BJ (cell line): ENCODE measurements around the gene ZSCAN25. TPM values are rescaled to one million over a fixed set of nuclear protein-coding genes. Genes with fewer than 3 reads are reported as not detected.

Experiments
- CTCF ChIA-PET: fragments of 350-600 bp; formaldehyde crosslinking; extraction: SDS; loops from one replicate; lab custom pipeline; 2021; ENCODE audit warnings: antibody characterized with exemption, inconsistent platforms; lab: Yijun Ruan, JAX
- POLR2A ChIA-PET: fragments of 300-600 bp; sonication (Branson Sonifier 250); formaldehyde crosslinking; extraction: SDS; loops from one replicate; lab custom pipeline; 2021; ENCODE audit warnings: antibody characterized with exemption; lab: Charles Lee
- DNase-seq: peaks from one replicate; pipeline ENCODE4 v3.0.0-alpha.2; 2011; ENCODE audit warnings: low read depth
- H3K27me3 ChIP-seq: 2 replicates; pipeline ENCODE4 v1.6.0; 2011; ENCODE audit warnings: low read length; ENCODE audit not compliant: control insufficient read depth, insufficient read depth
- H3K36me3 ChIP-seq: 2 replicates; pipeline ENCODE4 v1.5.1; 2011; ENCODE audit warnings: low read length; ENCODE audit not compliant: control insufficient read depth, insufficient read depth
- H3K4me3 ChIP-seq: 2 replicates; pipeline ENCODE4 v1.5.1; 2011; ENCODE audit warnings: low read depth, mild to moderate bottlenecking, control low read depth, low read length
- polyA plus RNA-seq: library from polyadenylated mRNA; depleted of rRNA; stranded (reverse); fragments of >200 nt; gene quantifications from 2 replicates; pipeline ENCODE4 v1.2.3, GENCODE V29; 2011
- TF ChIP-seq, protein P1 (sequence below): IDR thresholded peaks from 2 replicates; pipeline ENCODE4 v1.5.1; 2011; ENCODE audit warnings: low read depth, mild to moderate bottlenecking, control low read depth, inconsistent platforms, low read length, moderate library complexity; ENCODE audit not compliant: insufficient read depth

Gene ZSCAN25
- polyA plus RNA-seq, 1 experiment: 9.3 TPM

DNA sequence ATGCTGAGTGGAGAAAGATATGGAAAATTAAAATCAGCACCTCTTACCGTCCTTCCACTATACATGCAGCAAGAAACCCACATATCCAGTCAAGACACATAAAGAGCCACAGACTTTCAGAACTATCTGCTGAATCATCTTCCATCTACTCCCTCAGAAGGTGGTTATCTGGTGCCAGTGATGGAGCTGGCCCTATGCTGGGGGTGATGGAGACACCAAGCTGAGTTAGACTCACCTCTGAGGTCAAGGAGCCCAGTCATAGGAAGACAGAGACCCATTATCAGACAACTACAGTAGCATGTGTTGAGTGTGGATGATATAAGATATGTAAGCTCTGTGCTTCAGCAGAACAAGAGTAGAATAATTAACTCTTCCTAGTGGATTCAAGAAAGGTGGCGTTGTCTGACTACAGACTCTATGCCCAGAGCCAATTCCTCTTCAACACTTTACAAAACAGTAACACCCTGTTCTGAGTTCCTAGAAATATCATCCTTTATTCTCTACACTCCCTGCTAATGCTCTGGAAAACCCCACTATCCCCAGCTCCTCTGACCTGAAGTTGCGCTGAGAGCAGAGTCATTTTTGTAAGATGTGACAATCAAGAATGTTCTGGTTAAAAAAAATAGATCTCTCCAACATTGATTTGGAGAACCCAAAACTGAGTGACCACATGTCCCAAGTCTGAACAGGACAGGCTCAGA lies 48.7 kb downstream of the ZSCAN25 start:
- Histone ChIP-seq H3K36me3 (no peaks in the 10 kb centered on the region), H3K27me3 (no peaks in the 10 kb centered on the region), H3K4me3 (no peak overlapping the region)
- TF ChIP-seq, protein P1, sequence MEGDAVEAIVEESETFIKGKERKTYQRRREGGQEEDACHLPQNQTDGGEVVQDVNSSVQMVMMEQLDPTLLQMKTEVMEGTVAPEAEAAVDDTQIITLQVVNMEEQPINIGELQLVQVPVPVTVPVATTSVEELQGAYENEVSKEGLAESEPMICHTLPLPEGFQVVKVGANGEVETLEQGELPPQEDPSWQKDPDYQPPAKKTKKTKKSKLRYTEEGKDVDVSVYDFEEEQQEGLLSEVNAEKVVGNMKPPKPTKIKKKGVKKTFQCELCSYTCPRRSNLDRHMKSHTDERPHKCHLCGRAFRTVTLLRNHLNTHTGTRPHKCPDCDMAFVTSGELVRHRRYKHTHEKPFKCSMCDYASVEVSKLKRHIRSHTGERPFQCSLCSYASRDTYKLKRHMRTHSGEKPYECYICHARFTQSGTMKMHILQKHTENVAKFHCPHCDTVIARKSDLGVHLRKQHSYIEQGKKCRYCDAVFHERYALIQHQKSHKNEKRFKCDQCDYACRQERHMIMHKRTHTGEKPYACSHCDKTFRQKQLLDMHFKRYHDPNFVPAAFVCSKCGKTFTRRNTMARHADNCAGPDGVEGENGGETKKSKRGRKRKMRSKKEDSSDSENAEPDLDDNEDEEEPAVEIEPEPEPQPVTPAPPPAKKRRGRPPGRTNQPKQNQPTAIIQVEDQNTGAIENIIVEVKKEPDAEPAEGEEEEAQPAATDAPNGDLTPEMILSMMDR: no peak
- no peak for DNase-seq
- ChIA-PET CTCF (no interaction called here), POLR2A (no interaction called here)

DNA sequence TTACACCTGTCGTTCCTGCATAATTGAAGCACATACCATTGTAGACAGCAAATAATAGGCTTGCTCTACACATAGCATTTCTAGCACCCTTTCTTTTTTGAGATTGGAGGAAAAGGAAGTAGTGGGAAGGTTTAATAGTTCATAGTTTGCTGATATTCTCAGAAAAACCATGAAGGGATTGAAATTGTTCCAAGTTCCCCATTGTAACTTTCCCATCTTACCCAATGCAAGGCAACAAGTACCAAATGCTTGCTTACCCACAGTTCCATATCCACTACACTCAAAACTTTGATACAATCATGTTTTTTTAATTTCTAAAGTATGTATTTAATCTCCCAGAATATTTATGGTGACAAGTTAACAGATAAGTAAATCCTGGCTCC lies 49.3 kb downstream of the ZSCAN25 start:
- Histone ChIP-seq H3K36me3 (no peaks in the 10 kb centered on the region), H3K27me3 (no peaks in the 10 kb centered on the region), H3K4me3 (no peak overlapping the region)
- TF ChIP-seq, protein P1: no peak
- ChIA-PET CTCF (no interaction called here), POLR2A (no interaction called here)
- DNase-seq: no peak

DNA sequence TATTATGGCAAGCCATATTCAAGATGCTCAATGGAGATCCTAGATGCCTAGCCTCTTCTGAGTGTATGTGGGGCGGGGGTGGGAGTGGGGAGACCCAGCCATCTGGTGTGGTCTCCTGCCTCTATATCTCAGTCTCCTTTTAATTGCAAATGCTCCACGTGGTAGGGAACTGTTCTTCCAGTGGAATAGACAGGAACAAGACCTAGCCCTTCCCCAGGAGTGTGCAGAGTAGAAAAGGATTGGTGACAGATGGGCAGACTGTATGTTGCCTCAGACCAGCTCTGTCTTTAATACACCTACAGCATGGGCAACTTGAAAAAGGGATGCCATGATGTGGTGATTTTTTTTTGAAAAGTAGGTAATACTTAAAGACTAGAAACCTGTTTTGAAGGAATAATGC lies 50.4 kb downstream of the ZSCAN25 start:
- no peak for DNase-seq
- no peak overlapping the region for H3K4me3 ChIP-seq
- no peaks in the 10 kb centered on the region for H3K27me3 ChIP-seq
- H3K36me3 ChIP-seq: no peaks in the 10 kb centered on the region
- TF ChIP-seq, protein P1: no peak
- POLR2A ChIA-PET: no interaction called here
- CTCF ChIA-PET: no interaction called here

DNA sequence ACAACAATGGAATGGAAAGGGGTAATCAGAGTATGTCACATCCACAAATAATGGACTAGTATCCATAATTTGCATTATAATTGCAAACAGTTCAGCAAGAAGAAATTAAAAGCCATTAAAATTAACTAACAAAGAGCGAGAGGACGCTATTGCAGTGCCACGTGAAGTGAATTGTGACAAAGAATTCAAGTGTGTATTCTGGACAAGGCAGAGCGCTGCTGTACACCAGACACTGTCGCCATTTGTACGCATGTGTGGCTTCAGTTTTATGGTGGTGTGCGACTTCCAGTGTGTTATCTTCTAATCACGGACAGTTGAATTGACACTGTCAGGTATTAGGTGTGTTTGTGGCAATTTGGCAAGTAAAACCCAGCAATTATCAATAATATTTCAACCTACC lies 51.8 kb downstream of the ZSCAN25 start:
- DNase-seq: no peak

DNA sequence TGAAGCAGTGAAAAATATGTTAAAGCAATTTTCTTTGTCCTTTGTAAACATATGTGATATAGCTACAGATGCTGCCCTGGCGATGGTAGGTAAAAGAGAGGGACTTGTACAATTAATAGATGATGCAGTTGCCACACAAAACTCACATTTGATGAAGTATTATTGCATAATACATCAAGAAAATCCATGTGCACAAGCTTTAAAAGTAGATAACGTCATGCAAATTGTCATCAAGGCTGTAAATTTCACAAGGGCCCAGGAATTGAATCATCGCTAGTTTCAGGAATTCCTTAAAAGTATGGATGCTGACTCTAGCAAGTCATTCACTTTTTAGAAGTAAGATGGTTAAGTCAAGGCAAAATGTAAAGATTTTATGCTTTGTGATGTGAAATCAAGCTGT lies 53.0 kb downstream of the ZSCAN25 start:
- no peak for DNase-seq
- POLR2A ChIA-PET: no interaction called here
- no peaks in the 10 kb centered on the region for H3K27me3 ChIP-seq
- TF ChIP-seq, protein P1: no peak
- CTCF ChIA-PET: no interaction called here
- no peak overlapping the region for H3K4me3 ChIP-seq
- no peaks in the 10 kb centered on the region for H3K36me3 ChIP-seq

More for the DNA sequence above, 51.8 kb downstream of the ZSCAN25 start:
- no peak overlapping the region for H3K4me3 ChIP-seq
- TF ChIP-seq, protein P1: no peak
- H3K27me3 ChIP-seq: no peaks in the 10 kb centered on the region
- H3K36me3 ChIP-seq: no peaks in the 10 kb centered on the region
- CTCF ChIA-PET: no interaction called here
- POLR2A ChIA-PET: no interaction called here
